GDM1 (cell line): Measurements from ENCODE around the gene IGF2BP3.
"Not testable (repeated sequence)": the region's sequence is repeated elsewhere in the genome, so short reads cannot be mapped to it uniquely, and the experiment has no call there.

Source experiments
- DNase-seq: peaks from one replicate; lab custom pipeline; 2025; lab: John Stamatoyannopoulos, UW

The IGF2BP3 gene

GRCh38 chr7:23422384-23422783, 47.9 kb downstream of the IGF2BP3 start:
- DNase-seq: no peak

- no peak for DNase-seq
Measured at GRCh38 chr7:23419845-23420244, 50.4 kb downstream of the IGF2BP3 start.

- DNase-seq: no peak
Measured at GRCh38 chr7:23419160-23419559, 51.1 kb downstream of the IGF2BP3 start.

GRCh38 chr7:23418046-23418445, 52.2 kb downstream of the IGF2BP3 start:
- no peak for DNase-seq

- no peak for DNase-seq
Measured at GRCh38 chr7:23415198-23415597, 55.1 kb downstream of the IGF2BP3 start.

- no peak for DNase-seq
Measured at GRCh38 chr7:23410446-23411183, 59.7 kb downstream of the IGF2BP3 start.

- not testable (repeated sequence) for DNase-seq
Measured at GRCh38 chr7:23406564-23406963, 63.7 kb downstream of the IGF2BP3 start.

GRCh38 chr7:23405240-23405618, 65.1 kb downstream of the IGF2BP3 start:
- DNase-seq: no peak

- DNase-seq: no peak
Measured at GRCh38 chr7:23404546-23405239, 65.6 kb downstream of the IGF2BP3 start.

GRCh38 chr7:23403970-23404369, 66.3 kb downstream of the IGF2BP3 start:
- no peak for DNase-seq

- DNase-seq: not testable (repeated sequence)
Measured at GRCh38 chr7:23398090-23398489, 72.2 kb downstream of the IGF2BP3 start.

GRCh38 chr7:23397241-23397640, 73.0 kb downstream of the IGF2BP3 start:
- DNase-seq: no peak

- DNase-seq: no peak
Measured at GRCh38 chr7:23396222-23397015, 73.9 kb downstream of the IGF2BP3 start.

GRCh38 chr7:23394488-23395171, 75.7 kb downstream of the IGF2BP3 start:
- no peak for DNase-seq

GRCh38 chr7:23393636-23394035, 76.7 kb downstream of the IGF2BP3 start:
- no peak for DNase-seq

- DNase-seq: no peak
Measured at GRCh38 chr7:23389701-23390100, 80.6 kb downstream of the IGF2BP3 start.

- DNase-seq: no peak
Measured at GRCh38 chr7:23387583-23387982, 82.7 kb downstream of the IGF2BP3 start.

GRCh38 chr7:23385140-23385539, 85.2 kb downstream of the IGF2BP3 start:
- no peak for DNase-seq

- DNase-seq: no peak
Measured at GRCh38 chr7:23383225-23383624, 87.1 kb downstream of the IGF2BP3 start.

- DNase-seq: no peak
Measured at GRCh38 chr7:23380961-23381360, 89.3 kb downstream of the IGF2BP3 start.

GRCh38 chr7:23380556-23380955, 89.7 kb downstream of the IGF2BP3 start:
- DNase-seq: no peak

GRCh38 chr7:23378996-23379395, 91.3 kb downstream of the IGF2BP3 start:
- no peak for DNase-seq
